Keratinocyte (primary cell): ENCODE measurements around the gene PTPRN2. TPM values are rescaled to one million over a fixed set of nuclear protein-coding genes. Genes with fewer than 3 reads are reported as not detected.

Source experiments
- DNase-seq: peaks from one replicate; pipeline ENCODE4 v3.0.0-alpha.2; 2011; ENCODE audit warnings: low read depth, missing footprints, low spot score
- FAIRE-seq: peaks from 2 replicates; lab custom pipeline; 2011; peaks lifted over from hg19 to GRCh38; lab: Jason Lieb, UNC
- H2AFZ ChIP-seq: 2 replicates; pipeline ENCODE4 v1.6.0; 2012; ENCODE audit warnings: low read length, control low read depth, inconsistent platforms; ENCODE audit not compliant: control insufficient read depth
- H3K27ac ChIP-seq: 2 replicates; pipeline ENCODE4 v1.5.1; 2011; ENCODE audit warnings: low read length; ENCODE audit not compliant: control insufficient read depth, insufficient read depth
- H3K27me3 ChIP-seq: 3 replicates; pipeline ENCODE4 v1.6.0; 2011; ENCODE audit warnings: low read length; ENCODE audit not compliant: control insufficient read depth, insufficient read depth; ENCODE audit errors: extremely low read depth
- H3K36me3 ChIP-seq, 2 experiments: 2 replicates in 1 of 2; 3 replicates in 1 of 2; pipeline ENCODE4 v1.5.1; 2011; ENCODE audit warnings: low read length in 2 of 2, mild to moderate bottlenecking in 1 of 2; ENCODE audit not compliant: control insufficient read depth in 2 of 2, insufficient read depth in 2 of 2; ENCODE audit errors: extremely low read depth in 1 of 2
- H3K4me1 ChIP-seq: 3 replicates; pipeline ENCODE4 v1.5.1; 2011; ENCODE audit warnings: low read length; ENCODE audit not compliant: control insufficient read depth, insufficient read depth; ENCODE audit errors: extremely low read depth
- H3K4me2 ChIP-seq: 3 replicates; pipeline ENCODE4 v1.6.0; 2011; ENCODE audit warnings: low read depth, low read length; ENCODE audit not compliant: control insufficient read depth, insufficient read depth; ENCODE audit errors: extremely low read depth
- H3K4me3 ChIP-seq, 3 experiments: fragments of 200-600 bp in 1 of 3; sonication (generic) in 1 of 3; 2 replicates in 2 of 3; 3 replicates in 1 of 3; pipeline ENCODE4 v1.5.1; 2011 to 2016; ENCODE audit warnings: low read length in 3 of 3, mild to moderate bottlenecking in 3 of 3, control low read depth in 2 of 3, inconsistent platforms in 1 of 3, low read depth in 1 of 3, mixed read lengths in 1 of 3, mixed run types in 1 of 3, moderate library complexity in 1 of 3; ENCODE audit not compliant: control insufficient read depth in 2 of 3, insufficient read depth in 2 of 3; ENCODE audit errors: extremely low read depth in 1 of 3
- H3K79me2 ChIP-seq: 2 replicates; pipeline ENCODE4 v1.6.0; 2012; ENCODE audit warnings: low read length; ENCODE audit not compliant: control insufficient read depth, insufficient read depth
- H3K9ac ChIP-seq: 3 replicates; pipeline ENCODE4 v1.6.0; 2011; ENCODE audit warnings: low read length; ENCODE audit not compliant: control insufficient read depth, insufficient read depth; ENCODE audit errors: extremely low read depth
- H3K9me1 ChIP-seq: 3 replicates; pipeline ENCODE4 v1.6.0; 2011; ENCODE audit warnings: low read length; ENCODE audit not compliant: control insufficient read depth, insufficient read depth; ENCODE audit errors: extremely low read depth
- H3K9me3 ChIP-seq: 2 replicates; pipeline ENCODE4 v1.5.1; 2012; ENCODE audit warnings: low read depth, low read length; ENCODE audit not compliant: control insufficient read depth
- H4K20me1 ChIP-seq: 3 replicates; pipeline ENCODE4 v1.6.0; 2011; ENCODE audit warnings: low read length; ENCODE audit not compliant: control insufficient read depth, insufficient read depth; ENCODE audit errors: extremely low read depth
- EZH2 ChIP-seq: IDR thresholded peaks from one replicate; pipeline ENCODE4 v1.6.1; 2012; ENCODE audit warnings: inconsistent platforms, mild to moderate bottlenecking, low read length, moderate library complexity
- dilution Hi-C: fragments of 300-500 bp; cut with MboI; formaldehyde crosslinking; loops from one replicate; pipeline ENCODE4 v1.7.0; 2020; ENCODE audit warnings: low sequenced_read_pairs; ENCODE audit not compliant: extremely low pct_ligation_motif_present
- polyA plus RNA-seq, 5 experiments: library from polyadenylated mRNA; depleted of rRNA in 3 of 5; stranded (reverse) in 3 of 5; stranded (forward) in 1 of 5; unstranded in 1 of 5; fragments of >200 nt; gene quantifications; 1 replicate in 1 of 5; 2 replicates in 3 of 5; 3 replicates in 1 of 5; pipeline versions ENCODE4 v1.2.1 to v1.2.3, GENCODE V29; 2011 to 2012; ENCODE audit warnings: missing spikeins in 2 of 5, low read depth in 1 of 5, low replicate concordance in 1 of 5
- TF ChIP-seq, protein P1 (sequence below), 3 experiments: IDR thresholded peaks in 1 of 3; conservative IDR thresholded peaks in 1 of 3; optimal IDR thresholded peaks in 1 of 3; 2 replicates in 2 of 3; 3 replicates in 1 of 3; pipeline versions ENCODE3 to v1.5.1; 2011; ENCODE audit warnings: low read length in 3 of 3, mild to moderate bottlenecking in 3 of 3, moderate library complexity in 2 of 3, control low read depth in 1 of 3, inconsistent platforms in 1 of 3; ENCODE audit not compliant: insufficient read depth in 2 of 3; ENCODE audit errors: extremely low read depth in 1 of 3

Gene PTPRN2
- polyA plus RNA-seq, 1 donor (not counting 4 experiments of a cell fraction or from before 2014, with no cell fraction given) = not detected

DNA sequence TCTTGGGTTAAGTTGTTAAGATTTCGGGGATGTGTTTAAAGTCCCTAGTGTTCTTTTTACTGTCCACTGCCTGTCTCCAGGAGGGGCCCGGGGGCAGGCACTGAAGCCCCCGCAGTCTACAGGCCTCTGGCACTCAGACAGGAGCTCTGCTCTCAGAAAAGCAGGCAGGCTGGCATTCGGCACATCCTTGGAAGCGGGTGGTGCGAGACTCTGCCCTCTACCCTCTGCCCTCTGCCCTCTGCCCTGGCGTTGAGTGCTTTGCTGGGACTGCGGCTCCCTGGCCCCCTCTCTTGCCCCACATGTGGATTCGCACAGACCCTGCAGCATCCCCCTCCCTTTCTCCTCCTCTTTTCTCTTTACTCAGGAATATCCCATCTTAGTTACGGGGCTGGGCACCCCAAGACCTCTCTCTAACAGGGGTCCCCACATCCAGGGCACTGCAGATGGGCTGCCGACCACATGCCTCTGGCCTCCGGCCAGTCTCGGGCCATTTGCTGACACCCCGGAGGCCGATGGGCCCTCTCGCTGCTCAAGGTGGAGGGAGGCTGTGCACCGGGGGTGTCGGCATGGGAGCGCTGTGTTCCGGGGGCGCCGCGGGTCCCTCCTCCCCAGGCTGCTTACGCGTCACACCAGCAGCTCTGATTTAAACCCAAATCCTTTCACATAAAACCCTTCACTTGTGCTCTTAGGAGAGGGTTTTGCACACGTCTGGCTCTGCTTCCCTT lies 770.9 kb downstream of the PTPRN2 start:
- no peak overlapping the region for H3K4me3 ChIP-seq
- H3K27ac ChIP-seq = no peak overlapping the region
- TF ChIP-seq, protein P1, sequence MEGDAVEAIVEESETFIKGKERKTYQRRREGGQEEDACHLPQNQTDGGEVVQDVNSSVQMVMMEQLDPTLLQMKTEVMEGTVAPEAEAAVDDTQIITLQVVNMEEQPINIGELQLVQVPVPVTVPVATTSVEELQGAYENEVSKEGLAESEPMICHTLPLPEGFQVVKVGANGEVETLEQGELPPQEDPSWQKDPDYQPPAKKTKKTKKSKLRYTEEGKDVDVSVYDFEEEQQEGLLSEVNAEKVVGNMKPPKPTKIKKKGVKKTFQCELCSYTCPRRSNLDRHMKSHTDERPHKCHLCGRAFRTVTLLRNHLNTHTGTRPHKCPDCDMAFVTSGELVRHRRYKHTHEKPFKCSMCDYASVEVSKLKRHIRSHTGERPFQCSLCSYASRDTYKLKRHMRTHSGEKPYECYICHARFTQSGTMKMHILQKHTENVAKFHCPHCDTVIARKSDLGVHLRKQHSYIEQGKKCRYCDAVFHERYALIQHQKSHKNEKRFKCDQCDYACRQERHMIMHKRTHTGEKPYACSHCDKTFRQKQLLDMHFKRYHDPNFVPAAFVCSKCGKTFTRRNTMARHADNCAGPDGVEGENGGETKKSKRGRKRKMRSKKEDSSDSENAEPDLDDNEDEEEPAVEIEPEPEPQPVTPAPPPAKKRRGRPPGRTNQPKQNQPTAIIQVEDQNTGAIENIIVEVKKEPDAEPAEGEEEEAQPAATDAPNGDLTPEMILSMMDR (optimal IDR thresholded peaks at IDR 0.05 in 1 of 3, IDR thresholded peaks at IDR 0.05 in 1 of 3, conservative IDR thresholded peaks at IDR 0.05 in 1 of 3; ENCODE audit: extremely low read depth in 1 of 3, insufficient read depth in 2 of 3, low read length in 3 of 3) = no peak
- TF ChIP-seq EZH2 = no peak
- H3K79me2 ChIP-seq = no peaks in the 10 kb centered on the region
- no peak overlapping the region for H2AFZ ChIP-seq
- H3K36me3 ChIP-seq = no peaks in the 10 kb centered on the region
- no peaks in the 10 kb centered on the region for H3K9me1 ChIP-seq
- no peak for FAIRE-seq
- no peak for DNase-seq
- H3K9me3 ChIP-seq = peaks cover 24% of the 10 kb centered on the region
- H4K20me1 ChIP-seq = no peaks in the 10 kb centered on the region
- H3K4me1 ChIP-seq = no peaks in the 10 kb centered on the region
- no peak overlapping the region for H3K4me2 ChIP-seq
- dilution Hi-C loops = no loop called here
- no peak overlapping the region for H3K9ac ChIP-seq
- H3K27me3 ChIP-seq = no peaks in the 10 kb centered on the region

DNA sequence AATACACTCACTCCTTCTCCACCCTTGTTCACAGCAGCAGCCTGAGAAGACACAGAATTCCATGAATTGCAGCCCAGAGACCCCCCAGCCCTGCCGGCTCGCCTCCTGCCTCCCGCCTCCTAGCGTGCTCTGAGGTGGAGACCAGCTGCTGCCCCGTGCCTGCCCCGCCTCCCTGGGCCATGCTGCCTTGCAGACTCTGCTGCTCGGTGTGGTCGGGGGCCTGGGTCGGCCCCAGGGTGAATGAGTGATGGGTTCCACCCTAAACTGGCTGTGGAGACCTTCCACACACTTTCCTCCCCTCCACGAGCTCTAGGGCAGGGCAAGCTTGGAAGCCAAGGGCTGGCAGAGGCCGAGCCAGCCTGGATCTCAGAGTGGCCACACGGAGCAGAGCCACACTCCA lies 771.5 kb downstream of the PTPRN2 start:
- H3K9me3 ChIP-seq = peaks cover 27% of the 10 kb centered on the region
- dilution Hi-C loops = no loop called here

More for the DNA sequence above, 771.5 kb downstream of the PTPRN2 start:
- Histone ChIP-seq H3K4me1 (no peaks in the 10 kb centered on the region), H3K9me1 (no peaks in the 10 kb centered on the region), H4K20me1 (no peaks in the 10 kb centered on the region), H3K79me2 (no peaks in the 10 kb centered on the region), H3K27ac (no peak overlapping the region), H3K4me2 (no peak overlapping the region), H2AFZ (no peak overlapping the region), H3K27me3 (no peaks in the 10 kb centered on the region), H3K4me3 (no peak overlapping the region), H3K36me3 (no peaks in the 10 kb centered on the region), H3K9ac (no peak overlapping the region)
- no peak for DNase-seq
- no peak for TF ChIP-seq EZH2
- TF ChIP-seq, protein P1 (optimal IDR thresholded peaks at IDR 0.05 in 1 of 3, IDR thresholded peaks at IDR 0.05 in 1 of 3, conservative IDR thresholded peaks at IDR 0.05 in 1 of 3; ENCODE audit: extremely low read depth in 1 of 3, insufficient read depth in 2 of 3, low read length in 3 of 3) = no peak
- FAIRE-seq = no peak
